Right kidney (tissue), 1 donor: ENCODE measurements around the gene ADAM10.

Source experiments
- DNase-seq: peaks from one replicate; pipeline ENCODE4 v3.0.0-alpha.2; 2016

The ADAM10 gene

DNA sequence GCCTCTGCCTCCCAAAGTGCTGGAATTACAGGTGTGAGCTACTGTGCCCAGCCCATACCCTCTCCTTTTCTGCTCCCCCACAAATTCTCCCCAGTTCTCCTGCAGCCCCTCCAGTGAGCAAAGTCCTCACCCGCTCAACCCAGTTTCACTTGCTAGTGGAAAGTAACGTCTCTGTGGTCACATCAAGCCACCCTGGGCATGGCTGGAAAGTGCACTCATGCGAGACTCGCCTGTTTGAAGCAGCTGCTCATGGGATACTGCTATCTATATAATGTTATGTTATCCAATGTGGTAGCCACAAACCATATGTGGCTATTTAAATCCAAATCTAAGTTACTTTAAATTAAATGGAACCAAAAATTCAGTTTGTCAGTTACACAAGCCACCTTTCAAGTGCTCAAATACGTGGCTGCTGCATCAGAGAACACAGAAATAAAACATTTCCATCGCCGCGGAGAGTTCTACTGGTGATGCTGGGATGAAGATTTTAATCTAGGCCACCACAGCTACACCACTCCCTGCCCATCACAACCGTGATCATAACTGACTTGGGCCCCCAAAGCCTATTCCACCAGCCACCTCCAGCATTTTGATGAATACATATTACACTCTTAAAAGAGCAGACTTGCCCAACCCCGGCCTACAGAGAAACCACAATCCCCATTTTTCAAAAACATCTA is 198.3 kb downstream of the ADAM10 start:
- no peak for DNase-seq

DNA sequence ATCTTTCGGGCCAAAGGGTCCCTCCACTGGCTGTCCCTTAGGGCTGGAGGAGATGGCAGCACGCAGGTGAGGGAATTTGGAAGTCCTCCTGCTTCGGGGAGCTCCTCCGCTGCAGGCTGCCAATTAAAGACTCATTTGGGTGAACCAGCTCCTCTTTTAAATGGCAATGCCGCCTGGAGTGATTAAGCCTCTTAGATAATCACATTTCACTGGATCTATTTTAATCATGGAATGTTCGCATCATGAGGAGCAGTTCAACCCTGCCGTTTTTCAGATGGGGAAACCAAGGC is 199.8 kb downstream of the ADAM10 start:
- no peak for DNase-seq

DNA sequence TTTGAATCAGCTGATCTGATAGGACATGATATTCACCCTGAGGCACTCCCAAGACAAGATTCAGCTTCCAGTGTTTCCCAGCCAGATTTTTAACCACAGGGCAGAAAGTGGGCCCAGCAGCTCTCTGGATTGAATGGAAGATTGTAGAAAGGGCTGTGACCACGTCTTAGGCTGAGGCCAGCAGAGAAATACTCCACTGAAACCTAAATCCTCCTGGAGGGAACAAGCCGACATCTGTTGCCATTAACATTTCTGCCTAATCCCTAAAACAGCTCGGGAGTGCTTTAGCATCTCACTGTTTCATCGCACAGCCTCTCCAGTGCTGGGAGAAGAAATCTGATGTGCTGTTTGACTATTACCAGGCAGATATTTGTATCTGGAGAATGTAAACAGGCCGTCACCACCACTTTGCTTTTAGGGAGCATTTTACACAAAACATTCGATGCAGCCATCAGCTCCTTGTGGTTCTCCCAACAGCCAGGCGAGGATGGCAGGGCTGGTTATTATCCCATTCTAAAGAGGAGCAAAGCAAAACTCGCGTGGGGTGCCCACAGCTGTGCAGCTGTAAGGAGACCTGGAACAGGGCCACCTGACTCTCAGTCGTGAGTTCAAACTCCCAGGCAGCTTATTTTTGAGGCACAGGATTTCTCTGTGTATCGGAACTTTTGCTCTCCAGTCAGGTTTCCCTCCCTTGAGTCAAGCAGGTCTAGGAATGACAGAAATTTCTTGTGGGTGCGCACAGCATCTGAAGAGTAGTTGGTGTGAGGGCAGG is 200.3 kb downstream of the ADAM10 start:
- DNase-seq = no peak

DNA sequence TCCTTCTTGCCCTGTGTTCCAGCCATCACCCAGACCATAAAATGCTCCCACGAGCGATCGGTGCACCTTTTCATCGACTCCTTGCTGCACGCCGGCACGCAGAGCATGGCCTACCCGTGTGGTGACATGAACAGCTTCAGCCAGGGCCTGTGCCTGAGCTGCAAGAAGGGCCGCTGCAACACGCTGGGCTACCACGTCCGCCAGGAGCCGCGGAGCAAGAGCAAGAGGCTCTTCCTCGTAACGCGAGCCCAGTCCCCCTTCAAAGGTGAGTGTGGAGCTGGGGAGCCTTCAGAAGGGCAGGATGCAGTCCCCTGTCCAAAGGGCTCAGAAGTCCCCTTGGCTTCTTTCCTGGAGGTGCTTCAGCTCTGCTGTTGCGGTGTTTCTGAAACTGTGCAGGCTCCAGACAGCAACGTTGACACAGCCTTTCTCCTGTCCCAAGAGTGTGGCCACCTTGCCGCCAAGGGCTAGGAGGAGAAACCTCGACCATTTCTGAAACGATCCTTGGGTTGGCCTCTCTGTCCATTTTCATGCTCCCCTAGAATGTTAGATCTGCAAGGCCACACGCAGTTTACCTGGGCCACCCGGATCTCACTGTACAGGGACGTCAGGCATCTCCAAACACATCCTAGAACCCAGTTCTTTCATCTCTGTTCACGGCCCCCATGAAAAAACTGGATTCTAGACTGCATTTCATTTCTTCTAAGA is 201.0 kb downstream of the ADAM10 start:
- no peak for DNase-seq

DNA sequence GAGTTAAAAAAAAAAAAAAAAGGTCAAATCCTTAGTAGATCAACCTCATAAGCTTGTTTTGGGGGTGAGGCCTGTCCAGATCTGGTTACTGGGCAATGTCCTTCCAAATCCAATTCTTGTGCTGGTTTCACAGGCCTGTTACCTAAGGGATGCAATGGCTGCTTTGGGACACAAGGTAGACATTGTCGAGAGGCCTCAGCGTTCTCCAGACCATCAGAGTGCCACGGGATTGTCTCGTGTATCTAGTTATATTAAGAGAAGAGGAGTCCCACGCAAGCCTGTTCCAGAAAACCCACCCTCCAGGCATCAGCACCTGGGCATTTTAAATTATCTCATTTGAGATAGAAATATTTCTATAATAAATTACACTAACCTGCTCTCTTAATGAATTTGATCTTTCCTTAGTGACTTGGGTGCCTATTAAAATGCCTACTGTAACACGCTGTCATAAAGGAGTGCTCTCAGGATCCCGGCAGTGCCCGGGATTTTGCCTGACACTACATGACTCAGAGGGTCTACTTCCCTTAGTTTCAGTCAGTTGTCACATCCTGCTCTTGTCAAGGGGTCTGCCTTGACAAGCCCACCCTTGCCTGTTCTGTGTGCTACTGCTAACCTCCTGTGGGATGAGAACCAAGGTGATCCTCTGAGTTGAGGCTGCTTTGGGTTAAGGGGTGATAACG is 201.7 kb downstream of the ADAM10 start:
- no peak for DNase-seq

DNA sequence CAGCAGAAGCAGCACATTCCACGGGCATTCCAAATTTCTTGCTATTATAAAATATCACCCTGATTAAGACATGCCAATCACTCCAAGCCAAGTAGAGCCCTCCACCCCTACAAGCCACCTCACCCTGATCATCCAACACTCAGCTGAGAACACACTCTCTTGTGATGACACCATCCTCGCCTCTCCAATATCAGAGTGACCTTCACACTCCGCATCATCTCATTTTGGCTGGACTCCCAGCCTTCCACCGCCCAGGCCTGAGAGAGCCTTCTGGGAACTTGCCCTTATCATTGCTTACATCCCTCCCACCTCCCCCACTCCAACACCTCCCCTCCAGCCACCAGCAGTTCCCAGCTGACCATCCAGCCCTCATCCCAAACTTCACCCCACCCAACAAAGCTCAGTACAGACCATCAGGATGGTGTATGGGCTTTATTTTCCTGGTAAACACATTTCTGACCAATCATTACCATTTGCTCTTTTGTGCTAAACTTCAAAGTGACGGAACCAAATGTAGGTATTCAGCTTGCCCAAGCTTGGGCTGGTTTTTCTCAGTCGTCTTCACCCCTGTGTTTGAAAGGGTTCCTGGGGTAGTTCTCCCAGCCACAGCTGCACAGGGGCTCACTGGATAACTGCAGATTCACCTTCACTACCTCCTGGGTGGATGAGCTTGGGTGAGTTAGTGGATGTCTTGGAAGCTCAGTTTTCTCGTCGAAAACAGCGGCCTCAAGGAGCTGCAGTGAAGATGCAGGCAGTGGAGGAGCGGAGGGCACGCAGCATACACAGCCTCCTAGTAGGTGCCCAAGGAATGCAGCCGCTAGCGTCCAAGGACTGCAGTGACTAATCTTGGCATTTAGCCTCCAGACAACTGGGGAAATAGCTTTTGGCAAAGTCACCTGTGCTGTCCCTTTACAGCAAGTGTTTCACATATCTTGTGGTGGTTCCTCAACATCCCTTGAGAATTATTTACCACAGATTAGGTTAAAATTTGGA is 202.6 kb downstream of the ADAM10 start:
- no peak for DNase-seq

- DNase-seq = no peak
Measured at GRCh38 chr15:58546066-58546591, 203.4 kb downstream of the ADAM10 start.

GRCh38 chr15:58545307-58546065 is 204.0 kb downstream of the ADAM10 start:
- DNase-seq = no peak

DNA sequence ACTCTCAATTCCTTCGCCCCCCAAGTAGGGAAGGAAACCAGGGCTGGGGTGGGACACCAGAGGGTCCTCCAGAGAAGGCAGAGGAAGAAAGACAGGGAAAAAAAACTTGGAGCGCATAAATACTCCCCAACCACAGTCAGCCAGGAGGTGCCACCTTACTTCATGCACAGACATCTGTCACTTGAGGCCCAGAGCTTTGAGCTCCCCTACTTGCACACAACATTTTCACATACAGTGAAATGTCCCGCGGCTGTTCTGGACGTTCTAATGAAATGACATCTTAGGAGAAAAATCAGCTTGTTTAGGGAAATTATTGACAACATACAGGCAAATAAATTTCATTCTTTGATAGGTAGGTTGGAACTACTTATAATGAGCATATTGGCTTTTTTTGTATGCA is 204.8 kb downstream of the ADAM10 start:
- DNase-seq = no peak

- no peak for DNase-seq
Measured at GRCh38 chr15:58543664-58544335, 205.7 kb downstream of the ADAM10 start.

GRCh38 chr15:58541410-58542087 is 208.0 kb downstream of the ADAM10 start:
- no peak for DNase-seq

DNA sequence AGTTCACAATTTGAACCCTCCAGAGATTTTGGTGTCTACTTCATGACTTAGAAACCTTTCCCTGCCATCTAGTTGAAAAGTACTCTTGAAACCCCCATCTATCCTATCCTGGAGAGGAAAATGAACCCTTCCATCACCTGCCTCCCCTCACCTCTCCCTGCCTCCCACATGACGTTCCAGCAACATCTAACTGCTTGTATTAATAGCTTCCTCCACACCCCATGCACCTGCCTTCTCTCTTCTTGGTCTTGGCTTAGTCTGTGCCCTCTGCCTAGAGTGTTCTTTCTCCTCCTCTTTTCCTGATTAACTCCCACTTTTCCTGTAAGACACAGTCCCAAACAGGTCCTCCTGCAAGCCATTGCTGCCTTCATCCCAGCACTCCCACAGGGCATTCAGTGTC is 210.0 kb downstream of the ADAM10 start:
- no peak for DNase-seq

GRCh38 chr15:58538901-58539300 is 210.6 kb downstream of the ADAM10 start:
- DNase-seq = no peak
